H1 (cell line): Measurements from ENCODE around the gene NR2C2. TPM values are rescaled to one million over a fixed set of nuclear protein-coding genes. Genes with fewer than 3 reads are reported as not detected.

ENCODE experiments used
- CTCF ChIA-PET: fragments of 300-600 bp; sonication (Branson Sonifier 250); formaldehyde crosslinking; loops from one replicate; lab custom pipeline; 2021; ENCODE audit not compliant: partially characterized antibody; lab: Charles Lee
- POLR2A ChIA-PET: fragments of 300-600 bp; sonication (Branson Sonifier 250); formaldehyde crosslinking; loops from one replicate; lab custom pipeline; 2021; ENCODE audit warnings: inconsistent platforms; ENCODE audit not compliant: partially characterized antibody; lab: Charles Lee
- DNase-seq, 2 experiments: peaks; one replicate each; pipeline versions ENCODE4 v3.0.0 to v3.0.0-alpha.2; 2010 to 2022; ENCODE audit warnings: low spot score in 2 of 2, low read depth in 1 of 2, mixed read lengths in 1 of 2
- FAIRE-seq: peaks from 2 replicates; lab custom pipeline; 2011; peaks lifted over from hg19 to GRCh38; lab: Jason Lieb, UNC
- H2AFZ ChIP-seq: 2 replicates; pipeline ENCODE4 v1.8.1; 2012; ENCODE audit warnings: low read length, inconsistent platforms
- H2AK5ac ChIP-seq: 2 replicates; pipeline ENCODE4 v1.6.1; 2013; ENCODE audit warnings: low read depth, low read length
- H2BK120ac ChIP-seq: replicated peaks from 2 replicates; pipeline ENCODE3; 2013; ENCODE audit warnings: low read depth, low read length, inconsistent platforms
- H2BK12ac ChIP-seq: 2 replicates; pipeline ENCODE4 v1.6.1; 2013; ENCODE audit warnings: low read depth, low read length
- H2BK15ac ChIP-seq: 2 replicates; pipeline ENCODE4 v1.6.1; 2013; ENCODE audit warnings: low read length
- H2BK20ac ChIP-seq: 2 replicates; pipeline ENCODE4 v1.6.1; 2013; ENCODE audit warnings: low read length
- H2BK5ac ChIP-seq: 2 replicates; pipeline ENCODE4 v1.6.1; 2013; ENCODE audit warnings: low read depth, low read length
- H3K14ac ChIP-seq: 2 replicates; pipeline ENCODE4 v1.6.1; 2013; ENCODE audit warnings: inconsistent platforms; ENCODE audit not compliant: insufficient read length
- H3K18ac ChIP-seq: 2 replicates; pipeline ENCODE4 v1.6.1; 2013; ENCODE audit warnings: low read length; ENCODE audit errors: extremely low read depth
- H3K23ac ChIP-seq: 2 replicates; pipeline ENCODE4 v1.6.1; 2013; ENCODE audit warnings: inconsistent platforms; ENCODE audit not compliant: insufficient read length
- H3K23me2 ChIP-seq: 2 replicates; pipeline ENCODE4 v1.6.1; 2013; ENCODE audit warnings: low read depth, low read length
- H3K27ac ChIP-seq: 2 replicates; pipeline ENCODE4 v1.6.1; 2011; ENCODE audit warnings: low read depth, low read length, inconsistent platforms
- H3K27me3 ChIP-seq, 4 experiments: replicated peaks in 1 of 4; 1 replicate in 1 of 4; 2 replicates in 3 of 4; pipeline versions ENCODE4 v1.6.1 to v1.8.1; 2011 to 2013; ENCODE audit warnings: low read length in 3 of 4, mild to moderate bottlenecking in 3 of 4, inconsistent platforms in 2 of 4, mixed read lengths in 2 of 4, moderate library complexity in 1 of 4; ENCODE audit not compliant: control insufficient read depth in 3 of 4, insufficient read depth in 3 of 4; ENCODE audit errors: extremely low read depth in 1 of 4
- H3K36me3 ChIP-seq, 4 experiments: 2 replicates each; pipeline versions ENCODE4 v1.6.1 to v1.8.1; 2011 to 2013; ENCODE audit warnings: mild to moderate bottlenecking in 4 of 4, low read length in 3 of 4, moderate library complexity in 2 of 4, control low read depth in 1 of 4, inconsistent platforms in 1 of 4; ENCODE audit not compliant: insufficient read depth in 4 of 4, control insufficient read depth in 2 of 4
- H3K4ac ChIP-seq: replicated peaks from 2 replicates; pipeline ENCODE3; 2013; ENCODE audit warnings: low read length, low read depth, mixed read lengths, inconsistent platforms; ENCODE audit not compliant: insufficient read length
- H3K4me1 ChIP-seq, 4 experiments: replicated peaks in 1 of 4; 1 replicate in 1 of 4; 2 replicates in 3 of 4; pipeline versions ENCODE4 v1.6.1 to v1.8.1; 2011 to 2013; ENCODE audit warnings: low read length in 3 of 4, inconsistent platforms in 2 of 4, mixed read lengths in 1 of 4; ENCODE audit not compliant: insufficient read depth in 4 of 4, control insufficient read depth in 3 of 4
- H3K4me2 ChIP-seq, 2 experiments: 2 replicates each; pipeline versions ENCODE4 v1.6.1 to v1.8.1; 2011 to 2013; ENCODE audit warnings: low read depth in 2 of 2, low read length in 2 of 2, control low read depth in 1 of 2, inconsistent platforms in 1 of 2, mild to moderate bottlenecking in 1 of 2; ENCODE audit not compliant: insufficient read depth in 1 of 2
- H3K4me3 ChIP-seq, 4 experiments: fragments of 200-600, 300-600 bp in 1 of 4; sonication (generic), shearing (Covaris generic), sonication (Bioruptor Twin) in 1 of 4; 2 replicates each; pipeline versions ENCODE4 v1.5.1 to v1.8.1; 2011 to 2016; ENCODE audit warnings: low read length in 4 of 4, low read depth in 3 of 4, control low read depth in 2 of 4, inconsistent platforms in 2 of 4, mild to moderate bottlenecking in 2 of 4, mixed read lengths in 1 of 4, moderate library complexity in 1 of 4; ENCODE audit not compliant: insufficient read depth in 2 of 4; ENCODE audit errors: extremely low read depth in 1 of 4
- H3K56ac ChIP-seq: replicated peaks from 2 replicates; pipeline ENCODE3; 2013; ENCODE audit warnings: low read depth, mild to moderate bottlenecking, mixed read lengths, low read length, inconsistent platforms; ENCODE audit not compliant: insufficient read length
- H3K79me1 ChIP-seq: 2 replicates; pipeline ENCODE4 v1.6.1; 2013; ENCODE audit warnings: low read depth, low read length, control low read depth
- H3K79me2 ChIP-seq, 2 experiments: 2 replicates each; pipeline versions ENCODE4 v1.6.1 to v1.8.1; 2012 to 2013; ENCODE audit warnings: low read length in 2 of 2, mild to moderate bottlenecking in 2 of 2, inconsistent platforms in 1 of 2; ENCODE audit not compliant: insufficient read depth in 2 of 2, control insufficient read depth in 1 of 2
- H3K9ac ChIP-seq, 4 experiments: replicated peaks in 1 of 4; 1 replicate in 1 of 4; 2 replicates in 3 of 4; pipeline versions ENCODE4 v1.6.1 to v1.8.1; 2011 to 2013; ENCODE audit warnings: low read depth in 3 of 4, low read length in 3 of 4, control low read depth in 2 of 4, mild to moderate bottlenecking in 2 of 4, moderate library complexity in 2 of 4, inconsistent platforms in 1 of 4; ENCODE audit errors: extremely low read depth in 1 of 4
- H3K9me3 ChIP-seq, 2 experiments: 2 replicates each; pipeline versions ENCODE4 v1.6.1 to v1.8.1; 2012 to 2013; ENCODE audit warnings: mild to moderate bottlenecking in 2 of 2, moderate library complexity in 2 of 2, control low read depth in 1 of 2, inconsistent platforms in 1 of 2, low read depth in 1 of 2, low read length in 1 of 2, mixed read lengths in 1 of 2; ENCODE audit not compliant: insufficient read depth in 2 of 2
- H4K20me1 ChIP-seq, 2 experiments: replicated peaks in 1 of 2; 2 replicates each; pipeline versions ENCODE3 to v1.8.1; 2011 to 2013; ENCODE audit warnings: inconsistent platforms in 2 of 2, low read length in 2 of 2, mild to moderate bottlenecking in 1 of 2; ENCODE audit not compliant: insufficient read depth in 2 of 2, control insufficient read depth in 1 of 2
- H4K5ac ChIP-seq: 2 replicates; pipeline ENCODE4 v1.6.1; 2013; ENCODE audit warnings: low read length, low read depth, mixed read lengths, inconsistent platforms; ENCODE audit not compliant: insufficient read length
- H4K8ac ChIP-seq: 2 replicates; pipeline ENCODE4 v1.8.0; 2013; ENCODE audit warnings: mild to moderate bottlenecking, moderate library complexity, low read length, inconsistent platforms; ENCODE audit not compliant: insufficient read depth; ENCODE audit errors: extremely low read depth
- H4K91ac ChIP-seq: replicated peaks from 2 replicates; pipeline ENCODE3; 2013; ENCODE audit warnings: low read length, mixed read lengths, inconsistent platforms; ENCODE audit not compliant: insufficient read length
- CHD2 ChIP-seq: IDR thresholded peaks from 2 replicates; pipeline ENCODE4 v1.6.1; 2012; ENCODE audit warnings: low read length, improper control_type of control experiment
- GABPA ChIP-seq: IDR thresholded peaks from 2 replicates; pipeline ENCODE4 v1.6.1; 2011; ENCODE audit warnings: mild to moderate bottlenecking, low read length, moderate library complexity, borderline replicate concordance; ENCODE audit not compliant: insufficient read depth
- GTF2F1 ChIP-seq: IDR thresholded peaks from 2 replicates; pipeline ENCODE4 v1.6.1; 2012; ENCODE audit warnings: low read depth, low read length, improper control_type of control experiment, borderline replicate concordance
- SAP30 ChIP-seq: fragments of 300-600 bp; sonication (generic); IDR thresholded peaks from 2 replicates; pipeline ENCODE4 v1.7.1; 2012; ENCODE audit warnings: low read length, moderate library complexity, mild to moderate bottlenecking, inconsistent platforms; ENCODE audit not compliant: insufficient read depth, insufficient replicate concordance
- SIRT6 ChIP-seq: IDR thresholded peaks from one replicate; pipeline ENCODE4 v1.7.1; 2012; ENCODE audit warnings: low read length, inconsistent platforms
- SP1 ChIP-seq: IDR thresholded peaks from 2 replicates; pipeline ENCODE4 v1.6.1; 2011; ENCODE audit warnings: low read depth, low read length
- SP4 ChIP-seq: IDR thresholded peaks from 2 replicates; pipeline ENCODE4 v1.6.1; 2012; ENCODE audit warnings: low read length, inconsistent platforms
- SRF ChIP-seq: IDR thresholded peaks from 2 replicates; pipeline ENCODE4 v1.6.1; 2011; ENCODE audit warnings: mild to moderate bottlenecking, low read depth, low read length, moderate library complexity
- WGBS, 2 experiments: shearing (Covaris generic) in 1 of 2; methylation state at CpG; one replicate each; pipeline versions ENCODE4 v1.1.6 to v1.1.7; 2013 to 2015; ENCODE audit warnings: low lambda C conversion rate in 2 of 2, mixed read lengths in 2 of 2, inconsistent platforms in 1 of 2, low coverage in 1 of 2, missing lambda C conversion rate in 1 of 2; ENCODE audit not compliant: insufficient replicate concordance in 2 of 2, insufficient coverage in 1 of 2, insufficient read length in 1 of 2; ENCODE audit errors: extremely low coverage in 1 of 2, missing lambda C conversion rate in 1 of 2; 5-methylcytosine and 5-hydroxymethylcytosine counted together
- polyA plus RNA-seq, 7 experiments: library from polyadenylated mRNA; depleted of rRNA in 3 of 7; stranded (reverse) in 5 of 7; unstranded in 2 of 7; fragments of >200 nt in 5 of 7; fragments of 200-250 nt in 2 of 7; gene quantifications; 1 replicate in 5 of 7; 2 replicates in 1 of 7; 4 replicates in 1 of 7; pipeline versions ENCODE4 v1.2.1 to v1.2.3, GENCODE V29; 2011 to 2013; ENCODE audit warnings: missing spikeins in 2 of 7, mixed read lengths in 2 of 7
- total RNA-seq: library from RNA; stranded (reverse); fragmentation: NEBNext Ultra II Directional; extraction: Animal tissue kit (Norgen Biotek cat#: 25700); gene quantifications from 2 replicates; pipeline ENCODE4 v1.2.1, GENCODE V29; 2021
- TF ChIP-seq, protein P1 (sequence below), 3 experiments: IDR thresholded peaks; 1 replicate in 2 of 3; 2 replicates in 1 of 3; pipeline versions ENCODE4 v1.5.1 to v1.6.1; 2011; ENCODE audit warnings: low read length in 3 of 3, mild to moderate bottlenecking in 3 of 3, inconsistent platforms in 2 of 3, low read depth in 1 of 3, moderate library complexity in 1 of 3; ENCODE audit not compliant: insufficient read depth in 1 of 3; ENCODE audit errors: control extremely low read depth in 1 of 3

Gene NR2C2
- total and polyA plus RNA-seq, 2 of the 8 experiments (the other 6 are each of a cell fraction or from before 2014, with no cell fraction given) = 16.6 to 44.4 TPM

DNA sequence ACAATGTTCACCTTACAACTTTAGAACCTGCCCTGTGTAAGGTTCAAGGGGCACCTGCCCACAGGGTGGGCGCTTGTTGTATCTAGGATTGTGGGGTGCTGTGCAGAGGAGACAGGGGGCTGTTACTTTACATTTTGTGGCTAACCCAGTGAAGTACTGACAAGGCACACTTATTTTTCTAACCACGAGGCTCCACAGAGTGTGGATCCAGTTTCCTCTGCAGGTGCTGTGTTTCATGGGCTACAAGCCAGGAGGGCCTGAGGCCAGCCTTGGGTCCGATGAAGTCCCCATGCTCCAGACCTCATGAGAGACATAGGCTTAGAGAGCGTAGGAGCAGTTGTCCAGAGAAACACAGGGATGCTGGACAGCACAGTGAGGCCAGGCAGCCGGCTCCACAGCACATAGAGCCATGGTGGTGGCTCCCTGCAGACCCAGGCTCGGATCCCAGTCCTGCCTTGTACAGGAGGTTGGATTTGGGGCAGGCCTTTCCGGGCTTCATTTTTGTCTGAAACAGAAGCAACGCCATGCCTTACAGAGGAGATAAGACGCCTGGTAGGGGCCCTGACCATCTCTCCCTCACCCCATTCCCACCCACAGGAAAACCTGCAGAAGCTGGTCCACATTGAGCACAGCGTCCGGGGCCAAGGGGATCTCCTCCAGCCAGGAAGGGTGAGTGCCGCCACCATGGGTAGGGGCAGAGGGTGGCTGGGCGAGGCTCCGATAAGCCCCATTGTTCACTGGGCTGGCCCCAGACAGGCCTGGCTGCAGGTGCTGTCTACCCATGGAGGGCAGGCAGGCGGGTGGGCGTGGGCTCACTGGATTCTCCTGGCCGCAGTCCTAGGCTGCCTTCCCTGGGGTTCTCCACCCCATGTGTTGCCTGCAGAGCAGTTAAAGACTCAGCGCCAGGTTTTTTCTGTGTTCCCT is 40.1 kb upstream of the NR2C2 start:
- FAIRE-seq (no peak), DNase-seq (no peak)
- Histone ChIP-seq H3K14ac (no peak overlapping the region), H2BK20ac (no peak overlapping the region), H3K79me2 (no peaks in the 10 kb centered on the region), H3K56ac (no peak overlapping the region), H4K91ac (no peak overlapping the region), H3K4ac (no peak overlapping the region), H3K23ac (no peak overlapping the region), H4K20me1 (no peaks in the 10 kb centered on the region), H3K4me1 (no peaks in the 10 kb centered on the region), H3K4me2 (no peak overlapping the region), H2BK120ac (no peak overlapping the region), H3K23me2 (no peaks in the 10 kb centered on the region), H4K8ac (peak overlapping the region; percentile 71; the same call in 1 of the 2 replicates), H2AFZ (no peak overlapping the region), H3K9ac (no peak overlapping the region), H3K79me1 (no peaks in the 10 kb centered on the region), H3K18ac (no peak overlapping the region), H3K27ac (no peak overlapping the region), H3K36me3 (peaks cover 0 to 2% (median 0%) of the 10 kb centered on the region in 4 experiments; a peak in 1 of 8 replicates), H3K27me3 (no peaks in the 10 kb centered on the region), H3K4me3 (no peak overlapping the region), H3K9me3 (0 out of 4 replicates have a peak, but pooled peaks cover 0 to 4% of the 10 kb centered on the region in 2 experiments), H2BK12ac (no peak overlapping the region), H2BK5ac (no peak overlapping the region), H2BK15ac (no peak overlapping the region), H4K5ac (no peak overlapping the region), H2AK5ac (no peak overlapping the region)
- 85% methylated on average over 18 of the region's 18 CpGs; no CpG with 5 or more reads in 1 of the 2 experiments for WGBS, 2 experiments
- CTCF ChIA-PET = interaction anchor here (0.7 to 23.5 kb wide), 9 partner anchors 11 to 234 kb away, joined by 3 to 337 read pairs (median 6); no protein-coding TSS in a partner anchor
- POLR2A ChIA-PET = interaction anchor here (1.0 kb wide), 1 partner anchor 11 kb away, joined by 4 read pairs; no protein-coding TSS in a partner anchor
- no peak for TF ChIP-seq GTF2F1
- no peak for TF ChIP-seq SP4
- no peak for TF ChIP-seq CHD2
- TF ChIP-seq, protein P1, sequence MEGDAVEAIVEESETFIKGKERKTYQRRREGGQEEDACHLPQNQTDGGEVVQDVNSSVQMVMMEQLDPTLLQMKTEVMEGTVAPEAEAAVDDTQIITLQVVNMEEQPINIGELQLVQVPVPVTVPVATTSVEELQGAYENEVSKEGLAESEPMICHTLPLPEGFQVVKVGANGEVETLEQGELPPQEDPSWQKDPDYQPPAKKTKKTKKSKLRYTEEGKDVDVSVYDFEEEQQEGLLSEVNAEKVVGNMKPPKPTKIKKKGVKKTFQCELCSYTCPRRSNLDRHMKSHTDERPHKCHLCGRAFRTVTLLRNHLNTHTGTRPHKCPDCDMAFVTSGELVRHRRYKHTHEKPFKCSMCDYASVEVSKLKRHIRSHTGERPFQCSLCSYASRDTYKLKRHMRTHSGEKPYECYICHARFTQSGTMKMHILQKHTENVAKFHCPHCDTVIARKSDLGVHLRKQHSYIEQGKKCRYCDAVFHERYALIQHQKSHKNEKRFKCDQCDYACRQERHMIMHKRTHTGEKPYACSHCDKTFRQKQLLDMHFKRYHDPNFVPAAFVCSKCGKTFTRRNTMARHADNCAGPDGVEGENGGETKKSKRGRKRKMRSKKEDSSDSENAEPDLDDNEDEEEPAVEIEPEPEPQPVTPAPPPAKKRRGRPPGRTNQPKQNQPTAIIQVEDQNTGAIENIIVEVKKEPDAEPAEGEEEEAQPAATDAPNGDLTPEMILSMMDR (IDR thresholded peaks at IDR 0.05; ENCODE audit: control extremely low read depth in 1 of 3, insufficient read depth in 1 of 3, low read depth in 1 of 3, low read length in 3 of 3) = no peak
- TF ChIP-seq SP1 = no peak
- TF ChIP-seq SAP30 = no peak
- TF ChIP-seq SIRT6 = no peak
- no peak for TF ChIP-seq SRF
- TF ChIP-seq GABPA = no peak
